RWPE2 (cell line): Measurements from ENCODE around the gene CARD19.
A peak's percentile ranks its signal among the peaks of the same experiment; 100 is the strongest.

Source experiments
- ATAC-seq: fragments of 200-7000 bp; cut with Tn5 transposase; 3 replicates; pipeline ENCODE4 v1.9.1; 2021; ENCODE audit warnings: low read depth
- DNase-seq: peaks from one replicate; pipeline ENCODE4 v3.0.0-alpha.2; 2020; ENCODE audit warnings: low spot score
- H3K27ac ChIP-seq: fragments of 450-650 bp; 2 replicates; pipeline ENCODE4 v1.5.1; 2017; ENCODE audit warnings: mild to moderate bottlenecking; ENCODE audit not compliant: poor library complexity, severe bottlenecking
- H3K27me3 ChIP-seq: fragments of 250-450 bp; sonication (Bioruptor Pico); 2 replicates; pipeline ENCODE4 v1.5.1; 2021; ENCODE audit warnings: mild to moderate bottlenecking, moderate library complexity; ENCODE audit not compliant: insufficient read depth, poor library complexity, severe bottlenecking
- H3K36me3 ChIP-seq: fragments of 250-450 bp; sonication (Bioruptor Pico); 2 replicates; pipeline ENCODE4 v1.5.1; 2020; ENCODE audit warnings: low read depth, mild to moderate bottlenecking, moderate library complexity
- H3K4me1 ChIP-seq: fragments of 250-450 bp; sonication (Bioruptor Pico); 2 replicates; pipeline ENCODE4 v1.5.1; 2021; ENCODE audit warnings: mild to moderate bottlenecking, moderate library complexity; ENCODE audit not compliant: insufficient read depth, poor library complexity, severe bottlenecking
- H3K4me3 ChIP-seq: fragments of 250-450 bp; sonication (Bioruptor Pico); 2 replicates; pipeline ENCODE4 v1.5.1; 2021; ENCODE audit warnings: mild to moderate bottlenecking, moderate library complexity; ENCODE audit not compliant: severe bottlenecking
- H3K9me3 ChIP-seq: fragments of 250-450 bp; sonication (Bioruptor Pico); 2 replicates; pipeline ENCODE4 v1.5.1; 2021; ENCODE audit warnings: mild to moderate bottlenecking, moderate library complexity; ENCODE audit not compliant: severe bottlenecking
- TF ChIP-seq, protein P1 (sequence below): fragments of 450-650 bp; IDR thresholded peaks from one replicate; pipeline ENCODE4 v1.5.1; 2017; ENCODE audit warnings: mild to moderate bottlenecking, moderate library complexity; ENCODE audit not compliant: poor library complexity, severe bottlenecking

CARD19 gene

GRCh38 chr9:93096811-93097382 lies 880 bp downstream of the CARD19 start:
- no peaks in the 10 kb centered on the region for H3K9me3 ChIP-seq
- H3K4me3 ChIP-seq = peak overlapping the region; percentile 92
- H3K27ac ChIP-seq = peak overlapping the region; percentile 75
- TF ChIP-seq, protein P1, sequence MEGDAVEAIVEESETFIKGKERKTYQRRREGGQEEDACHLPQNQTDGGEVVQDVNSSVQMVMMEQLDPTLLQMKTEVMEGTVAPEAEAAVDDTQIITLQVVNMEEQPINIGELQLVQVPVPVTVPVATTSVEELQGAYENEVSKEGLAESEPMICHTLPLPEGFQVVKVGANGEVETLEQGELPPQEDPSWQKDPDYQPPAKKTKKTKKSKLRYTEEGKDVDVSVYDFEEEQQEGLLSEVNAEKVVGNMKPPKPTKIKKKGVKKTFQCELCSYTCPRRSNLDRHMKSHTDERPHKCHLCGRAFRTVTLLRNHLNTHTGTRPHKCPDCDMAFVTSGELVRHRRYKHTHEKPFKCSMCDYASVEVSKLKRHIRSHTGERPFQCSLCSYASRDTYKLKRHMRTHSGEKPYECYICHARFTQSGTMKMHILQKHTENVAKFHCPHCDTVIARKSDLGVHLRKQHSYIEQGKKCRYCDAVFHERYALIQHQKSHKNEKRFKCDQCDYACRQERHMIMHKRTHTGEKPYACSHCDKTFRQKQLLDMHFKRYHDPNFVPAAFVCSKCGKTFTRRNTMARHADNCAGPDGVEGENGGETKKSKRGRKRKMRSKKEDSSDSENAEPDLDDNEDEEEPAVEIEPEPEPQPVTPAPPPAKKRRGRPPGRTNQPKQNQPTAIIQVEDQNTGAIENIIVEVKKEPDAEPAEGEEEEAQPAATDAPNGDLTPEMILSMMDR = no peak
- H3K36me3 ChIP-seq = peaks cover 7% of the 10 kb centered on the region; the same call in 1 of the 2 replicates
- H3K27me3 ChIP-seq = no peaks in the 10 kb centered on the region
- no peak for DNase-seq
- H3K4me1 ChIP-seq = peaks cover 21% of the 10 kb centered on the region
- ATAC-seq = no peak

- H3K4me3 ChIP-seq = peak overlapping the region; percentile 92
- peaks cover 7% of the 10 kb centered on the region; the same call in 1 of the 2 replicates for H3K36me3 ChIP-seq
- H3K9me3 ChIP-seq = no peaks in the 10 kb centered on the region
- no peaks in the 10 kb centered on the region for H3K27me3 ChIP-seq
- peak overlapping the region; percentile 75 for H3K27ac ChIP-seq
- DNase-seq (peak; percentile 32), ATAC-seq (no peak)
- H3K4me1 ChIP-seq = peaks cover 21% of the 10 kb centered on the region
- TF ChIP-seq, protein P1 = no peak
Measured at GRCh38 chr9:93097511-93098201, 1.6 kb downstream of the CARD19 start.

DNA sequence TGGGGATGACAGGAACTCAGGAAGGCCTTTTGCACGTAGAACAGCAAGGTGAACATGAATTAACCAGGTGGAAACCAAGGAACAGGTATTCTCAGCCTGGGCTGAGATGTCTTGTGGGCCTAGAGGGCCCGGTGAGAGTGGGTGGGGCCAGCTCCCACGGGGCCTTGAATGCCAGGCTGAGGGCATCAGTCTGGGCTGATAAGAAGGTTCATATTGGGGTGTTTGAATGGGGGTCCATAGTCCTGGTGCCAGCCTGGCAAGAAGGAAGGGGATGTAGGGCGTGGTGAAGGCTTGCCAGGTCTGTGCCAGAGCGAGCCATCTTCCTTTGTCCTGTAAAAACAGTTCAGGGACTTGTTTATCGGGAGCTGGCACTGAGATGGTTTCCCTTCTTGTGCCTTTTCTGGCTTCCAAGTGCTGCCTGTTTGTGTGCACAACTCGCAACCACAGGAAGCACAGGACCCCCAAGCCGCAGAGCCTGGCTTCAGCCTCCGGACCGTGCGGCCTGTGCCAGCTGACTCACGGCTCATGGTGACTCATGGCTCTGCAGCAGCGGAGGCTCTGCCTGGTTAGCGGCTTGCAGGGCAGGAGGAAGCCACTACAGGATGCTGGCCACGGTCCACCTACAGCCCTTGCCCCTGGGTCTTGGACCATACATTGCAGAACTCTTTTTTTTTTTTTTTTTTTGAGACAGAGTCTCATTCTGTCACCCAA lies 2.4 kb downstream of the CARD19 start:
- no peaks in the 10 kb centered on the region for H3K27me3 ChIP-seq
- peaks cover 13% of the 10 kb centered on the region; the same call in 1 of the 2 replicates for H3K36me3 ChIP-seq
- peak overlapping the region; percentile 75 for H3K27ac ChIP-seq
- TF ChIP-seq, protein P1 = no peak
- H3K4me3 ChIP-seq = no peak overlapping the region
- DNase-seq = peak; percentile 94
- peaks cover 2% of the 10 kb centered on the region for H3K9me3 ChIP-seq
- H3K4me1 ChIP-seq = peaks cover 21% of the 10 kb centered on the region
- ATAC-seq = peak; percentile 77

GRCh38 chr9:93099551-93100275 lies 3.7 kb downstream of the CARD19 start:
- Histone ChIP-seq H3K4me3 (no peak overlapping the region), H3K9me3 (peaks cover 7% of the 10 kb centered on the region), H3K27me3 (no peaks in the 10 kb centered on the region), H3K36me3 (peaks cover 20% of the 10 kb centered on the region; the same call in 1 of the 2 replicates), H3K4me1 (peaks cover 21% of the 10 kb centered on the region), H3K27ac (peak overlapping the region; percentile 75)
- TF ChIP-seq, protein P1 = no peak
- DNase-seq (peak; percentile 46), ATAC-seq (no peak)
